HEK293 (cell line): ENCODE data around the gene RNF19B.

Source experiments
- CTCF ChIA-PET: fragments of 350-600 bp; formaldehyde crosslinking; extraction: SDS; loops from one replicate; lab custom pipeline; 2021; ENCODE audit warnings: antibody characterized with exemption; lab: Yijun Ruan, JAX
- POLR2A ChIA-PET: fragments of 300-600 bp; formaldehyde crosslinking; extraction: SDS; loops from one replicate; lab custom pipeline; 2020; ENCODE audit warnings: antibody characterized with exemption, inconsistent platforms; lab: Yijun Ruan, JAX
- H3K27ac ChIP-seq: fragments of 200-500 bp; sonication (Bioruptor generic); 2 replicates; pipeline ENCODE4 v1.5.1; 2014; ENCODE audit warnings: low read depth, low read length, control low read depth, inconsistent platforms; ENCODE audit errors: extremely low read depth
- H3K36me3 ChIP-seq, 2 experiments: fragments of 200-500 bp in 1 of 2; sonication (Bioruptor generic) in 1 of 2; 1 replicate in 1 of 2; 2 replicates in 1 of 2; pipeline ENCODE4 v1.5.1; 2014 to 2017; ENCODE audit warnings: inconsistent platforms in 2 of 2, low read length in 2 of 2; ENCODE audit not compliant: control insufficient read depth in 2 of 2, insufficient read depth in 1 of 2
- H3K4me1 ChIP-seq: fragments of 200-500 bp; sonication (Bioruptor generic); 2 replicates; pipeline ENCODE4 v1.5.1; 2014; ENCODE audit warnings: mild to moderate bottlenecking, low read length, inconsistent platforms; ENCODE audit not compliant: control insufficient read depth, insufficient read depth
- H3K4me3 ChIP-seq: 2 replicates; pipeline ENCODE4 v1.5.1; 2011; ENCODE audit warnings: low read depth, mild to moderate bottlenecking, control low read depth, low read length, moderate library complexity
- H3K9me3 ChIP-seq: fragments of 200-500 bp; sonication (Bioruptor generic); 2 replicates; pipeline ENCODE4 v1.5.1; 2014; ENCODE audit warnings: low read depth, low read length, inconsistent platforms; ENCODE audit not compliant: control insufficient read depth, insufficient read depth
- EGR2 ChIP-seq: fragments of 450-650 bp; formaldehyde crosslinking; IDR thresholded peaks from 2 replicates; pipeline ENCODE4 v1.5.1; 2016; ENCODE audit warnings: low read depth, missing biosample characterization, missing genetic modification characterization
- GLI2 ChIP-seq: fragments of 450-650 bp; formaldehyde crosslinking; IDR thresholded peaks from 2 replicates; pipeline ENCODE4; 2017; ENCODE audit warnings: missing biosample characterization, missing genetic modification characterization, low read depth, borderline replicate concordance
- HOXD13 ChIP-seq: sonication (generic); formaldehyde crosslinking; IDR thresholded peaks from 2 replicates; pipeline ENCODE4 v1.8.0; 2022; ENCODE audit warnings: missing genetic modification reagents, borderline replicate concordance
- KLF7 ChIP-seq: fragments of 450-650 bp; formaldehyde crosslinking; IDR thresholded peaks from 2 replicates; pipeline ENCODE4 v1.5.1; 2016; ENCODE audit warnings: missing biosample characterization, missing genetic modification characterization, borderline replicate concordance
- PRDM1 ChIP-seq: fragments of 450-650 bp; formaldehyde crosslinking; IDR thresholded peaks from 2 replicates; pipeline ENCODE4; 2016; ENCODE audit warnings: missing biosample characterization, missing genetic modification characterization
- ZFP37 ChIP-seq: fragments of 450-650 bp; formaldehyde crosslinking; IDR thresholded peaks from 2 replicates; pipeline ENCODE4 v1.5.1; 2016; ENCODE audit warnings: missing biosample characterization, missing genetic modification characterization
- ZNF10 ChIP-seq: fragments of 450-650 bp; formaldehyde crosslinking; IDR thresholded peaks from 2 replicates; pipeline ENCODE4 v1.5.1; 2017; ENCODE audit warnings: missing biosample characterization, missing genetic modification characterization
- ZNF140 ChIP-seq: fragments of 450-650 bp; formaldehyde crosslinking; IDR thresholded peaks from 2 replicates; pipeline ENCODE4 v1.5.1; 2016; ENCODE audit warnings: missing biosample characterization, missing genetic modification characterization
- ZNF2 ChIP-seq: fragments of 450-650 bp; formaldehyde crosslinking; IDR thresholded peaks from 2 replicates; pipeline ENCODE4 v1.5.1; 2016; ENCODE audit warnings: missing biosample characterization, missing genetic modification characterization
- ZNF221 ChIP-seq: fragments of 450-650 bp; formaldehyde crosslinking; IDR thresholded peaks from 2 replicates; pipeline ENCODE4 v1.5.1; 2017; ENCODE audit warnings: missing biosample characterization, missing genetic modification characterization, borderline replicate concordance
- ZNF311 ChIP-seq: fragments of 450-650 bp; formaldehyde crosslinking; IDR thresholded peaks from 2 replicates; pipeline ENCODE4 v1.5.1; 2017; ENCODE audit warnings: missing biosample characterization, missing genetic modification characterization, borderline replicate concordance
- ZNF350 ChIP-seq: fragments of 450-650 bp; formaldehyde crosslinking; IDR thresholded peaks from 2 replicates; pipeline ENCODE4 v1.5.0; 2017; ENCODE audit warnings: missing biosample characterization, mild to moderate bottlenecking, missing genetic modification characterization
- ZNF398 ChIP-seq: fragments of 450-650 bp; formaldehyde crosslinking; IDR thresholded peaks from 2 replicates; pipeline ENCODE4 v1.5.1; 2017; ENCODE audit warnings: missing biosample characterization, missing genetic modification characterization
- ZNF555 ChIP-seq: fragments of 450-650 bp; formaldehyde crosslinking; conservative IDR thresholded peaks from 2 replicates; pipeline ENCODE4 v1.5.1; 2017; ENCODE audit warnings: missing biosample characterization, mild to moderate bottlenecking, missing genetic modification characterization, inconsistent platforms
- ZNF560 ChIP-seq: fragments of 450-650 bp; formaldehyde crosslinking; IDR thresholded peaks from 2 replicates; pipeline ENCODE4 v1.5.1; 2017; ENCODE audit warnings: missing biosample characterization, missing genetic modification characterization, borderline replicate concordance
- ZNF571 ChIP-seq: fragments of 450-650 bp; formaldehyde crosslinking; IDR thresholded peaks from 2 replicates; pipeline ENCODE4 v1.5.0; 2017; ENCODE audit warnings: missing biosample characterization, missing genetic modification characterization
- ZNF621 ChIP-seq: fragments of 450-650 bp; formaldehyde crosslinking; IDR thresholded peaks from 2 replicates; pipeline ENCODE4 v1.5.1; 2017; ENCODE audit warnings: missing biosample characterization, missing genetic modification characterization
- TF ChIP-seq, protein P1 (sequence below): fragments of 450-650 bp; formaldehyde crosslinking; IDR thresholded peaks from 2 replicates; pipeline ENCODE4 v1.5.1; 2016; ENCODE audit warnings: missing biosample characterization, missing genetic modification characterization
- TF ChIP-seq, protein P2 (sequence below): fragments of 450-650 bp; formaldehyde crosslinking; IDR thresholded peaks from 2 replicates; pipeline ENCODE4 v1.5.1; 2016; ENCODE audit warnings: missing biosample characterization, missing genetic modification characterization

The RNF19B gene

DNA sequence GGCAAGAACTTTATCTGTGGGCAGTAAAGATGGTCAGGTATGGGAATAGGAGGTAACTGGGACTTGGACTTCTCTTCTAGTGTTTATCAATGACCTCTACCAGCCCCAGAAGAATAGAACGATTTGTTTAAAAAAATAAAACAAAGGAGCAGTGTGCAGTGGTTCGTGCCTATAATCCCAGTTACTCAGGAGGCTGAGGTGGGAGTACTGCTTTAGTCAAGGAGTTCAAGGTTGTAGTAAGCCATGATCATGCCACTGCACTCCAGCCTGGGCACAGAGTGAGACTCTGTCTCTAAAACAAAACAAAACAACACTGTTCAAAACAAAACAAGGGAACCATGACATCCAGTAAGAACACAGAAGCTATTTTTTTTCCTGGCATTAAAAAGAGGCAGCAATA is 4.3 kb downstream of the RNF19B start:
- H3K36me3 ChIP-seq, result no peaks in the 10 kb centered on the region
- CTCF ChIA-PET, result no interaction called here
- no peaks in the 10 kb centered on the region for H3K9me3 ChIP-seq
- H3K27ac ChIP-seq, result no peak overlapping the region
- POLR2A ChIA-PET, result no interaction called here
- no peak overlapping the region for H3K4me3 ChIP-seq
- TF ChIP-seq, protein P1, sequence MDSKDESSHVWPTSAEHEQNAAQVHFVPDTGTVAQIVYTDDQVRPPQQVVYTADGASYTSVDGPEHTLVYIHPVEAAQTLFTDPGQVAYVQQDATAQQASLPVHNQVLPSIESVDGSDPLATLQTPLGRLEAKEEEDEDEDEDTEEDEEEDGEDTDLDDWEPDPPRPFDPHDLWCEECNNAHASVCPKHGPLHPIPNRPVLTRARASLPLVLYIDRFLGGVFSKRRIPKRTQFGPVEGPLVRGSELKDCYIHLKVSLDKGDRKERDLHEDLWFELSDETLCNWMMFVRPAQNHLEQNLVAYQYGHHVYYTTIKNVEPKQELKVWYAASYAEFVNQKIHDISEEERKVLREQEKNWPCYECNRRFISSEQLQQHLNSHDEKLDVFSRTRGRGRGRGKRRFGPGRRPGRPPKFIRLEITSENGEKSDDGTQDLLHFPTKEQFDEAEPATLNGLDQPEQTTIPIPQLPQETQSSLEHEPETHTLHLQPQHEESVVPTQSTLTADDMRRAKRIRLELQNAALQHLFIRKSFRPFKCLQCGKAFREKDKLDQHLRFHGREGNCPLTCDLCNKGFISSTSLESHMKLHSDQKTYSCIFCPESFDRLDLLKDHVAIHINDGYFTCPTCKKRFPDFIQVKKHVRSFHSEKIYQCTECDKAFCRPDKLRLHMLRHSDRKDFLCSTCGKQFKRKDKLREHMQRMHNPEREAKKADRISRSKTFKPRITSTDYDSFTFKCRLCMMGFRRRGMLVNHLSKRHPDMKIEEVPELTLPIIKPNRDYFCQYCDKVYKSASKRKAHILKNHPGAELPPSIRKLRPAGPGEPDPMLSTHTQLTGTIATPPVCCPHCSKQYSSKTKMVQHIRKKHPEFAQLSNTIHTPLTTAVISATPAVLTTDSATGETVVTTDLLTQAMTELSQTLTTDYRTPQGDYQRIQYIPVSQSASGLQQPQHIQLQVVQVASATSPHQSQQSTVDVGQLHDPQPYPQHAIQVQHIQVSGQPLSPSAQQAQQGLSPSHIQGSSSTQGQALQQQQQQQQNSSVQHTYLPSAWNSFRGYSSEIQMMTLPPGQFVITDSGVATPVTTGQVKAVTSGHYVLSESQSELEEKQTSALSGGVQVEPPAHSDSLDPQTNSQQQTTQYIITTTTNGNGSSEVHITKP (tag by site-specific recombination), result peak; percentile 45; the same call in 1 of the 2 replicates
- no peak for TF ChIP-seq ZNF311 (tag by site-specific recombination)
- peaks cover 10% of the 10 kb centered on the region for H3K4me1 ChIP-seq

- Histone ChIP-seq H3K4me1 (peaks cover 10% of the 10 kb centered on the region), H3K27ac (no peak overlapping the region), H3K9me3 (no peaks in the 10 kb centered on the region), H3K4me3 (no peak overlapping the region), H3K36me3 (no peaks in the 10 kb centered on the region)
- CTCF ChIA-PET, result interaction anchor here (0.6 to 1.2 kb wide), 4 partner anchors 25 to 165 kb away, joined by 3 to 4 read pairs (median 4); no protein-coding TSS in a partner anchor
- POLR2A ChIA-PET, result interaction anchor here (0.6 kb wide), 1 partner anchor 40 kb away, joined by 4 read pairs; no protein-coding TSS in a partner anchor
- TF ChIP-seq, protein P1 (tag by site-specific recombination), result peak; percentile 91
- TF ChIP-seq ZNF10 (tag by site-specific recombination), result no peak
These were observed 5.8 kb downstream of the RNF19B start for GRCh38 chr1:32958827-32959226.

DNA sequence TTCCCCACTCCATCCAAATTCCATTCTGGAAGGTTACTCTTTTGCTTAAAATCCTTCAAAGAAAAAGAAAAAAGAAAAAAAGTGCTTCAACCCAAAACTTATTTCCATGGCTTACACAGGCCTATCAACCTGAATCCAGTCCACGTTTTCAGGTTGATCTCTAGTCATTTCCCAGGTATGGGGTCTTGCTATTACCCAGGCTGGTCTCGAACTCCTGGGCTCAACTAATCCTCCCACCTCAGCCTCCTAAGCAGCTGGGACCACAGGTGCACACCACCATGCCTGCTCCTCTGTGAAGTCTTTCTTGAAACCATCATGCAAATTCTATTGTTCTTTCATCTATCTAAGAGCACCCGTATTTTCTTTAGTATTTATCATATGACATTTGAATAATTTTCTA is 7.6 kb downstream of the RNF19B start:
- peaks cover 7% of the 10 kb centered on the region for H3K4me1 ChIP-seq
- TF ChIP-seq ZNF140 (tag by site-specific recombination) (no peak), EGR2 (tag by site-specific recombination) (no peak), HOXD13 (CRISPR knock-in tag) (no peak), ZNF221 (tag by site-specific recombination) (no peak), PRDM1 (tag by site-specific recombination) (no peak), ZNF350 (tag by site-specific recombination) (no peak), KLF7 (tag by site-specific recombination) (no peak), ZNF621 (tag by site-specific recombination) (no peak), GLI2 (tag by site-specific recombination) (no peak), ZNF2 (no peak), ZNF555 (tag by site-specific recombination) (no peak), ZNF571 (tag by site-specific recombination) (no peak), ZNF560 (tag by site-specific recombination) (no peak), ZNF398 (tag by site-specific recombination) (no peak), ZFP37 (tag by site-specific recombination) (no peak)
- TF ChIP-seq, protein P2, sequence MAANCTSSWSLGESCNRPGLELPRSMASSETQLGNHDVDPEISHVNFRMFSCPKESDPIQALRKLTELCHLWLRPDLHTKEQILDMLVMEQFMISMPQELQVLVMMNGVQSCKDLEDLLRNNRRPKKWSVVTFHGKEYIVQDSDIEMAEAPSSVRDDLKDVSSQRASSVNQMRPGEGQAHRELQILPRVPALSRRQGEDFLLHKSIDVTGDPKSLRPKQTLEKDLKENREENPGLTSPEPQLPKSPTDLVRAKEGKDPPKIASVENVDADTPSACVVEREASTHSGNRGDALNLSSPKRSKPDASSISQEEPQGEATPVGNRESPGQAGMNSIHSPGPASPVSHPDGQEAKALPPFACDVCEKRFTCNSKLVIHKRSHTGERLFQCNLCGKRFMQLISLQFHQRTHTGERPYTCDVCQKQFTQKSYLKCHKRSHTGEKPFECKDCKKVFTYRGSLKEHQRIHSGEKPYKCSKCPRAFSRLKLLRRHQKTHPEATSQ (tag by site-specific recombination), result no peak
- TF ChIP-seq, all 188 proteins: peak for 0
- H3K36me3 ChIP-seq, result no peaks in the 10 kb centered on the region; a peak in 1 of 3 replicates
- no peak overlapping the region for H3K4me3 ChIP-seq
- ChIA-PET CTCF (interaction anchor here (0.6 to 1.1 kb wide), 2 partner anchors 14 to 85 kb away, joined by 3 read pairs; no protein-coding TSS in a partner anchor), POLR2A (no interaction called here)
- H3K9me3 ChIP-seq, result no peaks in the 10 kb centered on the region
- H3K27ac ChIP-seq, result no peak overlapping the region
